Astrocyte (in vitro differentiated cells and primary cell): ENCODE results near the gene TCEA2. TPM values are rescaled to one million over a fixed set of nuclear protein-coding genes. Genes with fewer than 3 reads are reported as not detected.

ENCODE experiments used
- DNase-seq: peaks from one replicate; pipeline ENCODE4 v3.0.0-alpha.2; 2010; ENCODE audit warnings: low read depth
- FAIRE-seq: peaks from 2 replicates; lab custom pipeline; 2011; peaks lifted over from hg19 to GRCh38; lab: Jason Lieb, UNC
- H2AFZ ChIP-seq: 2 replicates; pipeline ENCODE4 v1.6.0; 2012; ENCODE audit warnings: low read depth, low read length, inconsistent platforms
- H3K27ac ChIP-seq: 2 replicates; pipeline ENCODE4 v1.5.1; 2011; ENCODE audit warnings: low read depth, low read length, inconsistent platforms
- H3K27me3 ChIP-seq: 2 replicates; pipeline ENCODE4 v1.6.0; 2011; ENCODE audit warnings: low read length, inconsistent platforms; ENCODE audit not compliant: insufficient read depth
- H3K36me3 ChIP-seq: 2 replicates; pipeline ENCODE4 v1.5.1; 2011; ENCODE audit warnings: low read length, inconsistent platforms; ENCODE audit not compliant: insufficient read depth
- H3K4me1 ChIP-seq: 2 replicates; pipeline ENCODE4 v1.5.1; 2011; ENCODE audit warnings: low read length, inconsistent platforms; ENCODE audit not compliant: insufficient read depth
- H3K4me2 ChIP-seq: 2 replicates; pipeline ENCODE4 v1.6.0; 2012; ENCODE audit warnings: low read length, inconsistent platforms
- H3K4me3 ChIP-seq: 2 replicates; pipeline ENCODE4 v1.5.1; 2011; ENCODE audit warnings: low read depth, mild to moderate bottlenecking, low read length, inconsistent platforms; ENCODE audit not compliant: insufficient read depth
- H3K79me2 ChIP-seq: 2 replicates; pipeline ENCODE4 v1.6.0; 2012; ENCODE audit warnings: mild to moderate bottlenecking, low read length, inconsistent platforms; ENCODE audit not compliant: insufficient read depth
- H3K9ac ChIP-seq: 2 replicates; pipeline ENCODE4 v1.6.0; 2012; ENCODE audit warnings: mild to moderate bottlenecking, low read length, inconsistent platforms
- H3K9me3 ChIP-seq: 2 replicates; pipeline ENCODE4 v1.5.1; 2012; ENCODE audit warnings: low read depth, mild to moderate bottlenecking, low read length, inconsistent platforms; ENCODE audit not compliant: insufficient read depth
- H4K20me1 ChIP-seq: 2 replicates; pipeline ENCODE4 v1.6.0; 2012; ENCODE audit warnings: low read length, inconsistent platforms; ENCODE audit not compliant: insufficient read depth
- H3K27ac Mint-ChIP-seq: one replicate; pipeline ENCODE4 v1.8.0; 2021; ENCODE audit warnings: mild to moderate bottlenecking, mixed read lengths; ENCODE audit not compliant: unreplicated experiment
- H3K27me3 Mint-ChIP-seq: one replicate; pipeline ENCODE4 v1.8.0; 2021; ENCODE audit warnings: low read depth, mixed read lengths; ENCODE audit not compliant: unreplicated experiment
- H3K36me3 Mint-ChIP-seq: one replicate; pipeline ENCODE4 v1.8.0; 2021; ENCODE audit warnings: low read depth, mixed read lengths; ENCODE audit not compliant: unreplicated experiment
- H3K4me1 Mint-ChIP-seq: one replicate; pipeline ENCODE4 v1.8.0; 2021; ENCODE audit warnings: low read depth, mixed read lengths; ENCODE audit not compliant: unreplicated experiment
- H3K4me3 Mint-ChIP-seq: one replicate; pipeline ENCODE4 v1.8.0; 2021; ENCODE audit warnings: mild to moderate bottlenecking, moderate library complexity, mixed read lengths; ENCODE audit not compliant: unreplicated experiment
- H3K9me3 Mint-ChIP-seq: one replicate; pipeline ENCODE4 v1.8.0; 2021; ENCODE audit warnings: mild to moderate bottlenecking, mixed read lengths; ENCODE audit not compliant: unreplicated experiment
- CTCF ChIP-seq: IDR thresholded peaks from 2 replicates; pipeline ENCODE4 v1.5.1; 2011; ENCODE audit warnings: low read depth, mild to moderate bottlenecking, inconsistent platforms, low read length, moderate library complexity; ENCODE audit not compliant: insufficient read depth
- EZH2 ChIP-seq: IDR thresholded peaks from 2 replicates; pipeline ENCODE4 v1.6.1; 2012; ENCODE audit warnings: mild to moderate bottlenecking, low read length, inconsistent platforms; ENCODE audit not compliant: insufficient read depth
- total RNA-seq: library from RNA; stranded (reverse); gene quantifications from 2 replicates; pipeline ENCODE4 v1.2.1, GENCODE V29; 2021

Gene TCEA2
- total RNA-seq, 1 donor from 2014 or later, result 53.1 TPM

GRCh38 chr20:64101731-64102621, 39.0 kb downstream of the TCEA2 start:
- H3K36me3 Mint-ChIP-seq, result peaks cover 4% of the 10 kb centered on the region
- no peaks in the 10 kb centered on the region for H4K20me1 ChIP-seq
- H2AFZ ChIP-seq, result no peak overlapping the region
- no peak overlapping the region for H3K27ac ChIP-seq
- no peak overlapping the region for H3K9ac ChIP-seq
- no peak overlapping the region for H3K4me3 ChIP-seq
- no peaks in the 10 kb centered on the region for H3K4me1 Mint-ChIP-seq
- no peak overlapping the region for H3K4me2 ChIP-seq
- H3K4me1 ChIP-seq, result no peaks in the 10 kb centered on the region
- peaks cover 28% of the 10 kb centered on the region for H3K27me3 ChIP-seq
- DNase-seq (no peak), FAIRE-seq (no peak)
- H3K9me3 ChIP-seq, result no peaks in the 10 kb centered on the region
- H3K27ac Mint-ChIP-seq, result no peak overlapping the region
- no peaks in the 10 kb centered on the region for H3K79me2 ChIP-seq
- peaks cover 46% of the 10 kb centered on the region for H3K27me3 Mint-ChIP-seq
- TF ChIP-seq EZH2, result peak; percentile 83
- TF ChIP-seq CTCF, result peak; percentile 34
- H3K36me3 ChIP-seq, result no peaks in the 10 kb centered on the region
- H3K4me3 Mint-ChIP-seq, result peak overlapping the region; percentile 69
- H3K9me3 Mint-ChIP-seq, result no peaks in the 10 kb centered on the region

- Histone ChIP-seq H3K27me3 (peaks cover 30% of the 10 kb centered on the region), H3K27ac (no peak overlapping the region), H3K4me2 (no peak overlapping the region), H3K79me2 (no peaks in the 10 kb centered on the region), H3K9me3 (no peaks in the 10 kb centered on the region), H3K9ac (no peak overlapping the region), H3K36me3 (no peaks in the 10 kb centered on the region), H3K4me1 (no peaks in the 10 kb centered on the region), H4K20me1 (no peaks in the 10 kb centered on the region), H2AFZ (no peak overlapping the region), H3K4me3 (no peak overlapping the region)
- peak overlapping the region; percentile 57 for H3K4me3 Mint-ChIP-seq
- H3K36me3 Mint-ChIP-seq, result peaks cover 4% of the 10 kb centered on the region
- TF ChIP-seq CTCF, result no peak
- peak; percentile 13 for TF ChIP-seq EZH2
- H3K4me1 Mint-ChIP-seq, result no peaks in the 10 kb centered on the region
- FAIRE-seq, result no peak
- no peak for DNase-seq
- H3K27ac Mint-ChIP-seq, result no peak overlapping the region
- peaks cover 49% of the 10 kb centered on the region for H3K27me3 Mint-ChIP-seq
- H3K9me3 Mint-ChIP-seq, result no peaks in the 10 kb centered on the region
These were observed 39.8 kb downstream of the TCEA2 start for GRCh38 chr20:64102647-64103354.
